OCI-LY7 (cell line): Measurements from ENCODE around the gene CNDP2. TPM values are rescaled to one million over a fixed set of nuclear protein-coding genes. Genes with fewer than 3 reads are reported as not detected.

Experiments used
- BruUV-seq: library from RNA; stranded (reverse); fragments of 400-500 nt; replicated peaks from 2 replicates; lab custom pipeline; 2021; lab: Mats Ljungman, UMichigan
- CTCF ChIA-PET: fragments of 300-600 bp; sonication (Branson Sonifier 250); formaldehyde crosslinking; loops from one replicate; lab custom pipeline; 2022; ENCODE audit warnings: antibody characterized with exemption; ENCODE audit not compliant: unreplicated experiment; lab: Charles Lee
- POLR2A ChIA-PET: fragments of 300-600 bp; sonication (Branson Sonifier 250); formaldehyde crosslinking; loops from one replicate; lab custom pipeline; 2022; ENCODE audit warnings: antibody characterized with exemption; lab: Charles Lee
- DNase-seq: peaks from one replicate; pipeline ENCODE4 v3.0.0-alpha.2; 2015; ENCODE audit warnings: low spot score
- H2AFZ ChIP-seq: fragments of 200-600 bp; sonication (generic), shearing (Covaris generic); 2 replicates; pipeline ENCODE4 v1.6.1; 2014; ENCODE audit warnings: mild to moderate bottlenecking, antibody characterized with exemption, low read length, moderate library complexity
- H3K27ac ChIP-seq: fragments of 200-600 bp; sonication (generic); 2 replicates; pipeline ENCODE4 v1.5.1; 2014; ENCODE audit warnings: mixed run types, low read depth, mild to moderate bottlenecking, moderate library complexity, low read length, inconsistent platforms; ENCODE audit not compliant: poor library complexity, severe bottlenecking
- H3K36me3 ChIP-seq: fragments of 200-600 bp; sonication (generic); 2 replicates; pipeline ENCODE4 v1.6.1; 2014; ENCODE audit warnings: mild to moderate bottlenecking, antibody characterized with exemption, low read length, moderate library complexity, mixed read lengths; ENCODE audit not compliant: insufficient read depth
- H3K4me1 ChIP-seq: fragments of 200-600 bp; sonication (generic); 2 replicates; pipeline ENCODE4 v1.5.1; 2014; ENCODE audit warnings: mild to moderate bottlenecking, low read length; ENCODE audit not compliant: insufficient read depth, poor library complexity, severe bottlenecking
- H3K4me2 ChIP-seq: fragments of 200-600 bp; sonication (generic); 2 replicates; pipeline ENCODE4 v1.6.1; 2014; ENCODE audit warnings: mild to moderate bottlenecking, low read length
- H3K4me3 ChIP-seq: fragments of 200-600 bp; sonication (generic); 2 replicates; pipeline ENCODE4 v1.5.1; 2014; ENCODE audit warnings: mild to moderate bottlenecking, low read depth, low read length; ENCODE audit not compliant: poor library complexity, severe bottlenecking
- H3K79me2 ChIP-seq: fragments of 200-600 bp; sonication (generic); 2 replicates; pipeline ENCODE4 v1.6.1; 2016; ENCODE audit warnings: low read depth, mild to moderate bottlenecking, low read length, moderate library complexity, mixed read lengths; ENCODE audit not compliant: insufficient read depth
- H3K9me2 ChIP-seq: fragments of 200-600 bp; sonication (generic); 2 replicates; pipeline ENCODE4 v1.6.1; 2016; ENCODE audit warnings: mild to moderate bottlenecking, low read length, mixed read lengths; ENCODE audit not compliant: insufficient read depth
- H3K9me3 ChIP-seq: fragments of 200-600 bp; sonication (generic); 2 replicates; pipeline ENCODE4 v1.6.1; 2014; ENCODE audit warnings: mild to moderate bottlenecking, mixed run types, low read length, mixed read lengths
- H4K20me1 ChIP-seq: fragments of 200-600 bp; sonication (generic); 2 replicates; pipeline ENCODE4 v1.6.1; 2014; ENCODE audit warnings: mild to moderate bottlenecking, antibody characterized with exemption, low read length, moderate library complexity, mixed read lengths; ENCODE audit not compliant: insufficient read depth
- EZH2phosphoT487 ChIP-seq: fragments of 200-600 bp; sonication (generic); IDR thresholded peaks from 2 replicates; pipeline ENCODE4 v1.6.1; 2018; ENCODE audit warnings: low read depth, borderline replicate concordance, mild to moderate bottlenecking, mixed run types, antibody characterized with exemption, low read length, moderate library complexity, mixed read lengths
- intact Hi-C: fragments of 100-400 bp; cut with micrococcal nuclease; formaldehyde crosslinking; loops from one replicate; pipeline ENCODE4 v1.10.0; 2022; ENCODE audit not compliant: unreplicated experiment
- total RNA-seq, 2 experiments: library from RNA; depleted of rRNA in 1 of 2; stranded (reverse); fragments of >200 nt in 1 of 2; shearing (Covaris generic) in 1 of 2; gene quantifications; 2 replicates each; pipeline ENCODE4 v1.2.3, GENCODE V29; 2014 to 2022
- TF ChIP-seq, protein P1 (sequence below): fragments of 200-600 bp; sonication (generic); conservative IDR thresholded peaks from 2 replicates; pipeline ENCODE4 v1.5.1; 2014; ENCODE audit warnings: mild to moderate bottlenecking, antibody characterized with exemption, low read length, moderate library complexity, mixed read lengths

Gene CNDP2
- total RNA-seq, 2 experiments from 2014 or later, result 28.5 to 94.8 TPM

DNA sequence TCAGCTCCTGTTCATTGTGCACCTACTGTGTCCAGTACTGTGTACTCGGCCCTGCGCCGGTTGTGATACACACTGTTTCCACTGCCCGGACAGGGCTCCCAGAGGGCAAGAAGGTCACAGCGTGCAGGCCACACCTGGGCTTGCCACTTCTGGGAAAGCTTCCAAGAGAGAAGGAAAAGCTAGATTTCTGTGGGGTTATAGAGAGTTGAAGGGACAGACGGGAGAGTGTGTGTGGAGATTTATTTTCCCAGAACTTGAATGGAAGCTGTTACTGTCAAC lies 34.4 kb downstream of the CNDP2 start:
- DNase-seq, result no peak
- Histone ChIP-seq H3K79me2 (no peaks in the 10 kb centered on the region), H3K4me1 (no peaks in the 10 kb centered on the region), H3K27ac (no peak overlapping the region), H3K9me2 (no peaks in the 10 kb centered on the region), H4K20me1 (no peaks in the 10 kb centered on the region), H2AFZ (no peak overlapping the region), H3K36me3 (no peaks in the 10 kb centered on the region), H3K4me3 (no peak overlapping the region), H3K4me2 (no peak overlapping the region), H3K9me3 (no peaks in the 10 kb centered on the region)
- CTCF ChIA-PET, result no interaction called here
- no TSS peak for BruUV-seq
- POLR2A ChIA-PET, result no interaction called here
- TF ChIP-seq, protein P1, sequence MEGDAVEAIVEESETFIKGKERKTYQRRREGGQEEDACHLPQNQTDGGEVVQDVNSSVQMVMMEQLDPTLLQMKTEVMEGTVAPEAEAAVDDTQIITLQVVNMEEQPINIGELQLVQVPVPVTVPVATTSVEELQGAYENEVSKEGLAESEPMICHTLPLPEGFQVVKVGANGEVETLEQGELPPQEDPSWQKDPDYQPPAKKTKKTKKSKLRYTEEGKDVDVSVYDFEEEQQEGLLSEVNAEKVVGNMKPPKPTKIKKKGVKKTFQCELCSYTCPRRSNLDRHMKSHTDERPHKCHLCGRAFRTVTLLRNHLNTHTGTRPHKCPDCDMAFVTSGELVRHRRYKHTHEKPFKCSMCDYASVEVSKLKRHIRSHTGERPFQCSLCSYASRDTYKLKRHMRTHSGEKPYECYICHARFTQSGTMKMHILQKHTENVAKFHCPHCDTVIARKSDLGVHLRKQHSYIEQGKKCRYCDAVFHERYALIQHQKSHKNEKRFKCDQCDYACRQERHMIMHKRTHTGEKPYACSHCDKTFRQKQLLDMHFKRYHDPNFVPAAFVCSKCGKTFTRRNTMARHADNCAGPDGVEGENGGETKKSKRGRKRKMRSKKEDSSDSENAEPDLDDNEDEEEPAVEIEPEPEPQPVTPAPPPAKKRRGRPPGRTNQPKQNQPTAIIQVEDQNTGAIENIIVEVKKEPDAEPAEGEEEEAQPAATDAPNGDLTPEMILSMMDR, result no peak
- no peak for TF ChIP-seq EZH2phosphoT487
- intact Hi-C loops, result no loop called here

GRCh38 chr18:74531043-74531442 lies 34.9 kb downstream of the CNDP2 start:
- Histone ChIP-seq H3K4me2 (no peak overlapping the region), H3K4me3 (no peak overlapping the region), H2AFZ (no peak overlapping the region), H3K79me2 (no peaks in the 10 kb centered on the region), H3K27ac (no peak overlapping the region), H3K9me3 (no peaks in the 10 kb centered on the region), H3K4me1 (no peaks in the 10 kb centered on the region), H3K9me2 (no peaks in the 10 kb centered on the region), H3K36me3 (no peaks in the 10 kb centered on the region), H4K20me1 (no peaks in the 10 kb centered on the region)
- ChIA-PET CTCF (no interaction called here), POLR2A (no interaction called here)
- TF ChIP-seq EZH2phosphoT487, result no peak
- TF ChIP-seq, protein P1, result no peak
- no peak for DNase-seq
- no TSS peak for BruUV-seq
- intact Hi-C loops, result no loop called here

- Histone ChIP-seq H3K9me2 (no peaks in the 10 kb centered on the region), H4K20me1 (no peaks in the 10 kb centered on the region), H2AFZ (no peak overlapping the region), H3K36me3 (no peaks in the 10 kb centered on the region), H3K27ac (no peak overlapping the region), H3K4me2 (no peak overlapping the region), H3K79me2 (no peaks in the 10 kb centered on the region), H3K4me3 (no peak overlapping the region), H3K9me3 (no peaks in the 10 kb centered on the region), H3K4me1 (no peaks in the 10 kb centered on the region)
- TF ChIP-seq, protein P1, result no peak
- no peak for TF ChIP-seq EZH2phosphoT487
- BruUV-seq, result no TSS peak
- ChIA-PET POLR2A (no interaction called here), CTCF (no interaction called here)
- no peak for DNase-seq
- intact Hi-C loops, result no loop called here
Measured at GRCh38 chr18:74532511-74533025, 36.4 kb downstream of the CNDP2 start.
